ACC112 (cell line): ENCODE data around the gene PINLYP.

ENCODE experiments used
- H2AFZ ChIP-seq: fragments of 200-600 bp; sonication (generic); one replicate; pipeline ENCODE4 v1.6.0; 2017; ENCODE audit warnings: antibody characterized with exemption, low read length; ENCODE audit not compliant: unreplicated experiment
- H3K27ac ChIP-seq: fragments of 200-600 bp; sonication (generic); 2 replicates; pipeline ENCODE4 v1.5.1; 2014; ENCODE audit warnings: low read depth, mild to moderate bottlenecking, antibody characterized with exemption, low read length, moderate library complexity
- H3K27me3 ChIP-seq: fragments of 200-600 bp; sonication (generic); 2 replicates; pipeline ENCODE4 v1.6.1; 2014; ENCODE audit warnings: mild to moderate bottlenecking, antibody characterized with exemption, low read length, moderate library complexity, mixed read lengths; ENCODE audit not compliant: insufficient read depth
- H3K36me3 ChIP-seq: fragments of 200-600 bp; sonication (generic); 2 replicates; pipeline ENCODE4 v1.6.1; 2016; ENCODE audit warnings: mild to moderate bottlenecking, antibody characterized with exemption, low read length, moderate library complexity, mixed read lengths; ENCODE audit not compliant: insufficient read depth
- H3K4me1 ChIP-seq: fragments of 200-600 bp; sonication (generic); one replicate; pipeline ENCODE4 v1.6.1; 2016; ENCODE audit warnings: low read length, mixed read lengths; ENCODE audit not compliant: insufficient read depth, unreplicated experiment, control insufficient read depth
- H3K4me3 ChIP-seq: fragments of 200-600 bp; sonication (generic); 2 replicates; pipeline ENCODE4 v1.5.1; 2014; ENCODE audit warnings: mild to moderate bottlenecking, low read depth, low read length
- H3K79me2 ChIP-seq: fragments of 200-600 bp; sonication (generic); one replicate; pipeline ENCODE4 v1.6.0; 2016; ENCODE audit warnings: low read length; ENCODE audit not compliant: control insufficient read depth, unreplicated experiment, insufficient read depth

PINLYP gene

DNA sequence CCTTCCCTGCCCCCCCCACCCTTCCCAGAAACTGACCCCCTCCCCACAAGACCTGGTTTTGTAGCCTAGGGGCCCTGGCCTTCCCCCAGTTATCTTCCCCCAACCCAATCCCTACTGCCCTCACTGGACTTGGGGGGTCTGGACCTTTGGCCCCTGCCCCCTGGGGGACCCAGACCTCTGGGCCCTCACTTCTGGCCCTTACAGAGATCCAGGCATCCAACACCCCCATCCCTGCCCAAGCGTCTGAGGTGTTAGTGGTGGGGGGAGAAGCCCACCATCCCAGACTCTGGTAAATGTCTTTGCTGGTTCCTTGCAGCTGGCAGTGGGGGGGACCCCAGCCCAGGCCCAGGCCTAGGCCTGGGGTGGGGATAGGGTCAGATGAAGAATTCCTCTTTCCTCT lies 47.4 kb downstream of the PINLYP start:
- H3K27me3 ChIP-seq, result no peaks in the 10 kb centered on the region
- no peak overlapping the region for H2AFZ ChIP-seq
- H3K27ac ChIP-seq, result no peak overlapping the region
- peaks cover 6% of the 10 kb centered on the region for H3K4me1 ChIP-seq
- H3K79me2 ChIP-seq, result peaks cover 10% of the 10 kb centered on the region
- H3K4me3 ChIP-seq, result no peak overlapping the region
- no peaks in the 10 kb centered on the region for H3K36me3 ChIP-seq

DNA sequence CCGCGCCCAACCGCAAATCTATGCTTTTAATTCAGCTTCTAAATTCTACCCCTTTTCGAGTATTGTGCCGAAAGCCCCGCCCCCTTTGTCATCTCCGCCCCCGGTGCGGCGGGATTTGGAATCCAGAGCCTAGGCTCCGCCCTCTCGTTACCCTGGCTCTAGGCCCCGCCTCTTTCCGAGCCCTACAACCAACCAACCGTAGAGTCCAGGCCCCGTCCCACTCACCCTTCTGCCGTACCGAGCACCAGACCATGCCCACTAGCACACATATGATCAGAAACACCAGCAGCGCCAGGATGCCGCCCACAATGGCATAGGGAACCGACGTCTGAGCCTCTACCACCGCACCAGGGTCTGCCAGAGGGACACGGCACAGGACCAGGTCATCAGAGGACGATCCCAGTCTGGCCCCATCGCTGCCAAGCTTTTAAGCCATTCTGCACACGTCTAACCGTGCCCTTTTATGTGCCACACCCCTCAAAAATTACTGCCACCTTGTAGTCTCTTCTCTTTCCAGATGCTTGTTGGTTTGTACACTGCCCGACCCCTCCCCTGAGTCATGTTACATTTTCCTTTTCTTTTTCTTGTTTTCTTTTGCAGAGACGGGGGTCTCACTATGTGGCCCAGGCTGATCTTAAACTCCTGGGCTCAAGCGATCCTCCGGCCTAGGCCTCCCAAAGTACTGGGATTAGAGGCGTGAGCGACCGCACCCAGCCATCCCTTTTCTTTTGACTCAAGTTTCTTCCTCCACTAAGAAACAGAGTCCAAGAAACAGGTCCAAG lies 48.5 kb downstream of the PINLYP start:
- no peak overlapping the region for H3K27ac ChIP-seq
- no peaks in the 10 kb centered on the region for H3K36me3 ChIP-seq
- peaks cover 6% of the 10 kb centered on the region for H3K4me1 ChIP-seq
- H3K4me3 ChIP-seq, result no peak overlapping the region
- no peaks in the 10 kb centered on the region for H3K27me3 ChIP-seq
- H2AFZ ChIP-seq, result no peak overlapping the region
- H3K79me2 ChIP-seq, result peaks cover 7% of the 10 kb centered on the region

DNA sequence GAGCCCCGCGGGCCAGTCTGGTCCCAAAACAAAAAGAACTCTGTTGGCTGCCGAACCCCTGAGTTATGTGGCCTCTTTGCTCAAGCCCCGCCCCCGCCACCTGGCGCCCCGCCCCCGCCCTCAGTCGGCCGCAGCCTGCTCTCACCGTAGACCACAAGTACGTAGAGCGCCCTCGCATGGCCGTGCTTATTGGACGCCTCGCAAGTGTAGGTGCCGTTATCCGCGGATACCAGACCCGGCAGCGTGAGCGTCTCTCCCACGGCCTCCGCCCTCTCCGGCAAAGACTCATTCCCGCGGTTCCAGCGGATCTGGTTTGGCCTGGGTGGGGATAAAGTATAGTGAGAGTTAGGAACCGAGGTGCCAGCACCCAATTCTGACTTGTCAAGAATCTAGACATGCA lies 49.3 kb downstream of the PINLYP start:
- H3K79me2 ChIP-seq, result peaks cover 6% of the 10 kb centered on the region
- H3K36me3 ChIP-seq, result no peaks in the 10 kb centered on the region
- H3K27me3 ChIP-seq, result no peaks in the 10 kb centered on the region
- H2AFZ ChIP-seq, result no peak overlapping the region
- H3K4me1 ChIP-seq, result peaks cover 6% of the 10 kb centered on the region
- no peak overlapping the region for H3K27ac ChIP-seq
- H3K4me3 ChIP-seq, result no peak overlapping the region

DNA sequence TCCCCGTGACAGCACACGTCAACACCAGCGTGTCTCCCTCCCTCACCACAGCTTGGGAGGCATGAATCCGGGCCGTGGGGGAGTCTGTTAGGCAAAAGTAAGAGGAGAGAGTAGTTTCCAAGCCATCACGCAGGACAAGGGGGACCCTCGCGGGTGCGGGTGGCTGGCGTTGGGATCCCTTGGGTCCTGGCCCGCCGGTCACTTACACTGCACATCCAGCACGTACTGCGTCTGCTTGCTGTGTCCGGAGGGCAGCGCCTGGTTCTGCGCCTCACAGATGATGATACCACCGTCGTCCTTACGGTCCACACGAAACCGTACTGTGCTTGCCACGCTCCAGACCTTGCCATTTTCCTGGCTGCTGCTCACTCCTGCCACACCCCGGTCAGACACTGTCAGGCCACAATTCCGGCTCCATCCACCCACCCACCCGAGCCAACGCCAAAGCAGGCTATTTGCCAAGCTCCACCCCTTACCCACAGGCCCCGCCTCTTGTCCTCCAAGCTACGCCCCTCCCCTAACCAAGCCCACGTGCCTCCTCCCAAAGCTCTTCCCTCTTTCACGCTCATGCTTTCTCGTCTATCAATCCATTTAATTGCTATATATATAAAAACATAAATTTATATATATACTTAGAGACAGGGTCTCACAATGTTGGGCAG lies 50.4 kb downstream of the PINLYP start:
- no peak overlapping the region for H3K4me3 ChIP-seq
- no peak overlapping the region for H2AFZ ChIP-seq
- no peaks in the 10 kb centered on the region for H3K79me2 ChIP-seq
- H3K36me3 ChIP-seq, result no peaks in the 10 kb centered on the region
- H3K27ac ChIP-seq, result no peak overlapping the region
- no peaks in the 10 kb centered on the region for H3K27me3 ChIP-seq
- no peaks in the 10 kb centered on the region for H3K4me1 ChIP-seq

DNA sequence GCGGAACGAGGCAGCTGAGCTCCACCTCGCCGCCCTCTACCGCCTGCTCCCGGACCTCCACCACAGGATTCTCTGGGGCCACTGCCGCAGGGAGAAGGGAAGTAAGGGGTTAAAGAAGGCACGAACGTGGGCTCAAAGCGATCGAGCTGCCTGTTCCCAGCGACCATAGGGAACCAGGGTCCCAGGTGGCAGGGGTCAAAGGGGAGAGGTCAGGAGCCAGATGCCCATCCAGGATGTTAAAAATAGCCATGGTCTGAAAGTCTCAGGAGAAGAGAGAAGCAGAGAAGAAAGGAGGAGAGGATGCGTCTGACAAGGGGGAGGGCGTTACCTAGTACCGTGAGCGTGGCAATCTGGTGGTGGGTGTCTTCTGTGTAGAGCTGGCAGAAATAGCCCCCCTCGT lies 51.2 kb downstream of the PINLYP start:
- no peaks in the 10 kb centered on the region for H3K79me2 ChIP-seq
- H2AFZ ChIP-seq, result no peak overlapping the region
- no peak overlapping the region for H3K27ac ChIP-seq
- no peaks in the 10 kb centered on the region for H3K4me1 ChIP-seq
- no peak overlapping the region for H3K4me3 ChIP-seq
- no peaks in the 10 kb centered on the region for H3K36me3 ChIP-seq
- H3K27me3 ChIP-seq, result no peaks in the 10 kb centered on the region

DNA sequence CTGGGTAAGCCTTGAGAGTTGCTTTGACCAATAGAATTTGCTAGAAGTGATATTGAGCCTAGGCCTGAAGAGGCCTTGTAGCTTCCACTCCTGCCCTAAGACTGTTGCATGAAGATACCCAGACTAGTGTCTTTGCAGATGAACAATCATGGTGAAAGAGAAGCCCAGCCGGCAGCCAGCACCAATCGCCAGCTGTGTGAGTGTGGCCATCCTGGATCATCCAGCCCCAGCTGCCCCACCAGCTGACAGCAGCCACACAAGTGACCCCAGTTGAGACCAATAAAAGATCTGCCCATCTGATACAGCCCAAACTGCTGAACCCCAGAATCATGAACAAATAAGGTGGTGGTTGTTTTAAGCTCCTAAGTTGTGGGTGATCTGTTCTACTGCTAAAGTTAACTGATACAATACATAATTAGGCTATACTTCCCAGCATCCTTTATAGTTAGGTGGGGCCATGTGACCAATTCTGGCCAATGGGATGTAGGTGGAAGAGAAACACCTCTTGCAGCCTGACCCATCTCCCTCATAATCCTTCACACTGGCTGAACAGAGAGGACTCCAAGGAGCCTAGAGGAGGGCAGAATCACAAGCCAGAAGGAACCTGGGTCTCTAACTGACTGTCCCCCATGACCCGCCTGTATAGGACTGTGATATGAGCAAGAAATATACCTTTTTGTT lies 53.2 kb downstream of the PINLYP start:
- no peaks in the 10 kb centered on the region for H3K79me2 ChIP-seq
- H3K27me3 ChIP-seq, result no peaks in the 10 kb centered on the region
- no peak overlapping the region for H3K4me3 ChIP-seq
- H3K4me1 ChIP-seq, result no peaks in the 10 kb centered on the region
- no peak overlapping the region for H2AFZ ChIP-seq
- no peaks in the 10 kb centered on the region for H3K36me3 ChIP-seq
- no peak overlapping the region for H3K27ac ChIP-seq

DNA sequence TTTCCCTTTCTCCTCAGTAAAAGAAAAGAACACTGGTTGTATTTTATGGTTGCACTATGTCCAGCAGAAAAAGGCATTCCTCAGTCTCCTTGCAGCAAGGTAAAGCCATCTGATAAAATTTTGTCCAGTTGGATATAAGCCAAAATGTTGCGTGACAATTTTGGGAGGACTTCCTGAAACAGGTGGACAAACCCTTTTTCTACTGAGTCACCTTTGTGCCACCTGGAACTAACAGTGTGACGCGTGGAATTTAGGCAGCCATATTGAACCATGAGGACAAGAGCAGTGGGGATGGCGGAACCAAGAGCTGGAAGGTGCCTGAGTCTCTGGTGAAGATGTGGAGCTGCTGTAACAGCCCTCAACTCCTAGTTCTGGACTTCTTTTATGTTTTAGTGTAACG lies 55.9 kb downstream of the PINLYP start:
- H2AFZ ChIP-seq, result no peak overlapping the region
- H3K27me3 ChIP-seq, result no peaks in the 10 kb centered on the region
- peaks cover 21% of the 10 kb centered on the region for H3K4me1 ChIP-seq
- no peak overlapping the region for H3K4me3 ChIP-seq
- H3K79me2 ChIP-seq, result no peaks in the 10 kb centered on the region
- H3K27ac ChIP-seq, result no peak overlapping the region
- no peaks in the 10 kb centered on the region for H3K36me3 ChIP-seq
